ENCODE results near the gene CFL1. TPM values are rescaled to one million over a fixed set of nuclear protein-coding genes. Genes with fewer than 3 reads are reported as not detected.

CFL1 gene
- total RNA-seq, 4 donors from 2014 or later: 227 to 514 (median 399) TPM

DNA sequence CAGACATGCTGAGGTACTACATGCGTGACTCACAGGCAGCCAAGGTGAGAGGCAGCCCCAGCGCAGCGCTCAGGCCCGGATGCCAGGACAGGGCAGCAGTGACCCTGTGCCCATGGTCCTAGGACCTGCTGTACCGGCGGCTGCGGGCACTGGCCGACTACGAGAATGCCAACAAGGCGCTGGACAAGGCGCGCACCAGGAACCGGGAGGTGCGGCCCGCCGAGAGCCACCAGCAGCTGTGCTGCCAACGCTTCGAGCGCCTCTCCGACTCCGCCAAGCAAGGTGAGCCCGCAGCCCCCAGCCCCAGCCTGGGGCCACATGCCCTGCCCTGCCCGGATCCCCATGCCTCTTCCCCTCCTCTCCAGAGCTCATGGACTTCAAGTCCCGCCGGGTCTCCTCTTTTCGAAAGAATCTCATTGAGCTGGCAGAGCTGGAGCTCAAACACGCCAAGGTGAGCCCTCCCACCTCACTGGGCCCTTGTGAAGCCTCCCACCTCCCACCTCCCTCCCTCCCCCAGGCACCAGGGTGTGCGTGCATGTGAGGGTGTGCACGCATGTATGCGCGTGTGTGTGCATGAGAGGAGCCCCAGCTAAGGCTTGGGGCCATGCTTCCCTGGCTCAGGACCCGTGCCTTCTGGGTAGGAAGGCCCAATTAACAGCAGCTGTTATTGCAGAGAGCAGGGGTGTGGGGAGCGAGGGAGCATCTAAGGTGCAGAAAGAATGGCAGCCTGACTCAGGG lies 5.3 kb downstream of the CFL1 start:
- intact Hi-C loops (cut with DNase I; ENCODE audit: low total_unique reads): no loop called here
- TF ChIP-seq, protein P1, sequence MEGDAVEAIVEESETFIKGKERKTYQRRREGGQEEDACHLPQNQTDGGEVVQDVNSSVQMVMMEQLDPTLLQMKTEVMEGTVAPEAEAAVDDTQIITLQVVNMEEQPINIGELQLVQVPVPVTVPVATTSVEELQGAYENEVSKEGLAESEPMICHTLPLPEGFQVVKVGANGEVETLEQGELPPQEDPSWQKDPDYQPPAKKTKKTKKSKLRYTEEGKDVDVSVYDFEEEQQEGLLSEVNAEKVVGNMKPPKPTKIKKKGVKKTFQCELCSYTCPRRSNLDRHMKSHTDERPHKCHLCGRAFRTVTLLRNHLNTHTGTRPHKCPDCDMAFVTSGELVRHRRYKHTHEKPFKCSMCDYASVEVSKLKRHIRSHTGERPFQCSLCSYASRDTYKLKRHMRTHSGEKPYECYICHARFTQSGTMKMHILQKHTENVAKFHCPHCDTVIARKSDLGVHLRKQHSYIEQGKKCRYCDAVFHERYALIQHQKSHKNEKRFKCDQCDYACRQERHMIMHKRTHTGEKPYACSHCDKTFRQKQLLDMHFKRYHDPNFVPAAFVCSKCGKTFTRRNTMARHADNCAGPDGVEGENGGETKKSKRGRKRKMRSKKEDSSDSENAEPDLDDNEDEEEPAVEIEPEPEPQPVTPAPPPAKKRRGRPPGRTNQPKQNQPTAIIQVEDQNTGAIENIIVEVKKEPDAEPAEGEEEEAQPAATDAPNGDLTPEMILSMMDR (IDR thresholded peaks at IDR 0.05): no peak
- TF ChIP-seq POLR2A (IDR thresholded peaks at IDR 0.05): no peak
- no peak for DNase-seq
- H3K36me3 ChIP-seq: no peaks in the 10 kb centered on the region
- H3K27me3 ChIP-seq: no peaks in the 10 kb centered on the region
- no peak overlapping the region for H3K4me3 ChIP-seq
- no peaks in the 10 kb centered on the region for H3K9me3 ChIP-seq
- no peak overlapping the region for H3K27ac ChIP-seq
- H3K4me1 ChIP-seq: peaks cover 0 to 6% of the 10 kb centered on the region in 2 donors

DNA sequence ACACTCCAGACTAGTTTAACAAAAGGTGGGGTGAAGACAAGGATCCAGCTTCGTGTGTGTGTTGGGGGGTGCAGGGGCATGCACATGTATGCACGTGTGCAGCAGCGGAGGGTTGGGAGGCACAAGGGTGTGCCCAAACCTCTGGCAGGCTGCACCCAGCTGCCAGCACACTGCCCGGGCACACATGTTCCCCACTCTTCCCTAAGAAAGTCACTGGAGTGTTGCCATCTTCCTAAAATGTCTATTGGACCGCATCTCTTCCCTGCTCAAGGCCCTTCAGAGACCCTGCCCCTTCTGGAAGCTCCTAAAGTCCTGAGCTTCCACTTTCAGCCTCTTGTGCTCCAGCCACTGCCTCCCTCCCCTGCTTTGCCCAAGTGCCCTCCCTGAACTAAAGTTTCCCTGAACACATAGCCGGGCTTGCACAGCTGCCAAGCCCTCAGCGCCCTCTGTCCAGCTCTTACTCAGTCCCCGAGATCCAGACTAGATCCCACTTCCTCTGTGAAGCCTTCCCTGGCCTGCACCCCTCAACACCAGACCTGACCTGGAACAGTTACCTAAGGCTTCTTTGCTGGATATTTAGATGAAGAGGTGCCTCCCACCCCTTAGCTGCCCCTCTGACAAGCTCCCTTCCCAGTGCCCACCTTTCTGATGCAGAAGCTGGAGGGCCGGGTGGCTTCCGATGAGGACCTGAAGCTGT lies 6.0 kb downstream of the CFL1 start:
- H3K27me3 ChIP-seq: no peaks in the 10 kb centered on the region
- no peak for TF ChIP-seq POLR2A (IDR thresholded peaks at IDR 0.05)
- H3K4me3 ChIP-seq: no peak overlapping the region
- peaks cover 0 to 6% of the 10 kb centered on the region in 2 donors for H3K4me1 ChIP-seq
- no peaks in the 10 kb centered on the region for H3K36me3 ChIP-seq
- DNase-seq: no peak
- no peaks in the 10 kb centered on the region for H3K9me3 ChIP-seq
- intact Hi-C loops (cut with DNase I; ENCODE audit: low total_unique reads): no loop called here
- no peak overlapping the region for H3K27ac ChIP-seq

DNA sequence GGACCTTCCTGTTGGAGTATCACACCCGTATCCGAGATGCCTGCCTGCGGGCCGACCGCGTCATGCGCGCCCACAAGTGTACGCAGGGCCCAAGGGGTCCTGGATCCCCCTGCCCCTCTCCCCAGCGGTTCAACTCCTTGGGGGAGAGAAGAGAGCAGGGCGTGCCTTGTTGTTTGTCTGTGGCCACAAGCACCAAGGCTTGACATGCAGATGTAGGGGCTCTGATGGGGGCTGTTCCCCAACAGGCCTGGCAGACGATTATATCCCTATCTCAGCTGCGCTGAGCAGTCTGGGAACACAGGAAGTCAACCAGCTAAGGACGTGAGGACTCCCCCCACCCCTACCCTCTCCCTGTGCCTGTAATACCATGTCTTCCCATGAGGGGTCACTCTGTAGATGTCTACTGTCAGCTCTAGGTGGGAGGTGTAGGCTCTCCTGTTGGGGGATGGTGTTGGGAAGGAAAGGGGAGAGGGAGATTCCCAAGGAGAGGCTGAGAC lies 6.8 kb downstream of the CFL1 start:
- Histone ChIP-seq H3K36me3 (no peaks in the 10 kb centered on the region), H3K9me3 (no peaks in the 10 kb centered on the region)
- TF ChIP-seq, protein P1 (IDR thresholded peaks at IDR 0.05): no peak
- no peak for TF ChIP-seq POLR2A (IDR thresholded peaks at IDR 0.05)

DNA sequence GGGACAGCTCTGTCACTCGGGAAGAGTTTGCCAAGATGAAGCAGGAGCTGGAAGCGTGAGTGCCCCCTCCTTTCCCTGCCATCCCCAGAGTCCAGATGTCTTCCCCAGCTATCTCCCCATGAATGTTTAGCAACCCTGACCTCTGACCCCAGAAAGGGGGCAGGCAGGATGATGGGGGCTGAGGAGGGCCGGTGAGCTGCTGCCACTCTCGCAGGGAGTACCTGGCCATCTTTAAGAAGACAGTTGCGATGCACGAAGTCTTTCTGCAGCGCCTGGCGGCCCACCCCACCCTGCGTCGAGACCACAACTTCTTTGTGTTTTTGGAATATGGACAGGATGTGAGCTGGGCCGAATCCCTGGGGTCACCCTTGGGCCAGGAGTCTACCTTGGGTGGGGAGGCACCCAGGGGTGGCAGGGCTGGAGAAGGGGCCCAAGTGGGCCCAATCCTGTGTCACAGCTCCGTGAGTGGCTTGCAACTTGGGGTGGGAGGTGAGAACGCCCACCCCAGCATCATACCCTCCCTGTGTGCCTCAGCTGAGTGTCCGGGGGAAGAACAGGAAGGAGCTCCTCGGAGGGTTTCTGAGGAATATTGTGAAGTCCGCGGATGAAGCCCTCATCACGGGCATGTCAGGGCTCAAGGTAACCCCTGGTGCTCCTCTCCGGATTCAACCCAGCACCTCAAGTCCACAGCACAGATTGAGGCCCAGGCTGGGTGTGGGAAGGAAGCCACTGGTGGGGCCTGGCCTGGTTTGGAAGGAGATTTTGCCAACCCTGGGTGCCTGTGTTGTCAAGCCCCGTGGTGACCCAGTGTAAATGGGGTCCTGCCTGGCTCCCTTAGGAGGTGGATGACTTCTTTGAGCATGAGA lies 7.5 kb downstream of the CFL1 start:
- intact Hi-C loops (cut with DNase I; ENCODE audit: low total_unique reads): no loop called here
- Histone ChIP-seq H3K36me3 (no peaks in the 10 kb centered on the region), H3K4me1 (no peaks in the 10 kb centered on the region), H3K27me3 (no peaks in the 10 kb centered on the region), H3K4me3 (no peak overlapping the region), H3K9me3 (no peaks in the 10 kb centered on the region), H3K27ac (no peak overlapping the region)
- no peak for DNase-seq
- TF ChIP-seq POLR2A (IDR thresholded peaks at IDR 0.05): no peak
- TF ChIP-seq, protein P1 (IDR thresholded peaks at IDR 0.05): no peak

More for the DNA sequence above, 6.8 kb downstream of the CFL1 start:
- H3K27me3 ChIP-seq: no peaks in the 10 kb centered on the region
- intact Hi-C loops (cut with DNase I; ENCODE audit: low total_unique reads): no loop called here
- H3K4me1 ChIP-seq: no peaks in the 10 kb centered on the region
- no peak for DNase-seq
- no peak overlapping the region for H3K27ac ChIP-seq
- no peak overlapping the region for H3K4me3 ChIP-seq

DNA sequence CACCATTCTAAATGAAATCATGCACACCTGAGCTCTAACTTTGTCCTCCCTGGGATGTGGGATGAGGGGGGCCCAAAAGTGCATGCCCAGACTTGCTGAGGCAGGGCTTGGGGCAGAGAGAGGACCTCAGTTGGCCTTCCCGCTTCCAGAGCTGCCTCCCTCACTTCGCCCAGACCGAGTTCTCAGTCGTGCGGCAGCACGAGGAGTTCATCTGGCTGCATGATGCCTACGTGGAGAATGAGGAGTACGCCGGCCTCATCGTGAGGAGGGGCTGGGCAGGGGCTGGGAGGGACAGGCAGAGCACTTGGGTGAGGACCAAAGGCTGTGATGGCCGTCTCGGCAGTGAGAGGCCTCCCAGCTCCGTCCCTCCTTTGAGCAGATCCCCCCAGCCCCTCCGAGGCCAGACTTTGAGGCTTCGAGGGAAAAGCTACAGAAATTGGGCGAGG lies 8.2 kb downstream of the CFL1 start:
- Histone ChIP-seq H3K4me1 (no peaks in the 10 kb centered on the region), H3K27me3 (no peaks in the 10 kb centered on the region), H3K27ac (no peak overlapping the region), H3K36me3 (no peaks in the 10 kb centered on the region), H3K4me3 (no peak overlapping the region), H3K9me3 (no peaks in the 10 kb centered on the region)
- no peak for DNase-seq
- TF ChIP-seq POLR2A (IDR thresholded peaks at IDR 0.05): no peak
- TF ChIP-seq, protein P1 (IDR thresholded peaks at IDR 0.05): no peak
- intact Hi-C loops (cut with DNase I; ENCODE audit: low total_unique reads): no loop called here
